Parathyroid adenoma (tissue), 2 donors: ENCODE measurements around the gene MMAB.

Source experiments
- H2AFZ ChIP-seq: fragments of 300-600 bp; sonication (generic); one replicate; pipeline ENCODE4 v1.7.0; 2017; ENCODE audit warnings: antibody characterized with exemption, mild to moderate bottlenecking
- H3K27ac ChIP-seq: fragments of 300-600 bp; sonication (generic); one replicate; pipeline ENCODE4 v1.7.0; 2017
- H3K27me3 ChIP-seq: fragments of 300-600 bp; sonication (generic); one replicate; pipeline ENCODE4 v1.7.0; 2017; ENCODE audit warnings: low read length; ENCODE audit not compliant: control insufficient read depth, insufficient read depth
- H3K36me3 ChIP-seq: fragments of 300-600 bp; sonication (generic); one replicate; pipeline ENCODE4 v1.7.0; 2017; ENCODE audit warnings: low read length; ENCODE audit not compliant: control insufficient read depth, insufficient read depth
- H3K4me1 ChIP-seq: fragments of 300-600 bp; sonication (generic); one replicate; pipeline ENCODE4 v1.7.0; 2017; ENCODE audit warnings: control low read depth
- H3K4me2 ChIP-seq: fragments of 300-600 bp; sonication (generic); one replicate; pipeline ENCODE4 v1.7.0; 2017; ENCODE audit warnings: low read length
- H3K4me3 ChIP-seq: fragments of 300-600 bp; sonication (generic); one replicate; pipeline ENCODE4 v1.7.0; 2017; ENCODE audit warnings: low read depth, low read length
- H3K79me2 ChIP-seq: fragments of 300-600 bp; sonication (generic); one replicate; pipeline ENCODE4 v1.7.0; 2017; ENCODE audit warnings: control low read depth
- H3K9ac ChIP-seq: fragments of 300-600 bp; sonication (generic); one replicate; pipeline ENCODE4 v1.7.0; 2017; ENCODE audit warnings: mild to moderate bottlenecking
- H3K9me3 ChIP-seq: fragments of 300-600 bp; sonication (generic); one replicate; pipeline ENCODE4 v1.7.0; 2017; ENCODE audit warnings: low read length; ENCODE audit not compliant: control insufficient read depth
- TF ChIP-seq, protein P1 (sequence below): fragments of 300-600 bp; sonication (generic); IDR thresholded peaks from one replicate; pipeline ENCODE4 v1.7.0; 2017; ENCODE audit warnings: antibody characterized with exemption, mild to moderate bottlenecking
- donor health status: primary hyperparathyroidism.

Gene MMAB

DNA sequence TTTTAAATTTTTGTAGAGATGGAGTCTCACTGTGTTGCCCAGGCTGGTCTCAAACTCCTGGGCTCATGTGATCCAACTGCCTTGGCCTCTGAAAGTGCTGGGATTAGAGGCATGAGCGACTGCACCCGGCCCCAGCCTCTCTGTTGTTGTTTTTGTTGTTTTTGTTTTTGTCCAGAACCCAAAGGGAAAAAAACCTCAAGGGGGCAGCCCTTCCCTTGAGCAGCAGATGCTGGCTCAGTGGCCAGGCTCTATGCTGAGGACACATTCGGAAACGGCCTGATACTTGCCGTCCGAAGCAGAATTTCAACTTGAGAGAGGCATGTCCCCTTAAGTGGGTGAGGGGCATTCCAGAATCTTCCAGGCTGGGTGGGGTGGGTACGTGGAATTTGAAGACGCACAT lies 7.0 kb upstream of the MMAB start:
- Histone ChIP-seq H3K9ac (no peak overlapping the region), H2AFZ (no peak overlapping the region), H3K9me3 (no peaks in the 10 kb centered on the region), H3K27ac (no peak overlapping the region), H3K4me2 (no peak overlapping the region), H3K4me1 (no peaks in the 10 kb centered on the region), H3K79me2 (no peaks in the 10 kb centered on the region), H3K27me3 (no peaks in the 10 kb centered on the region), H3K4me3 (no peak overlapping the region), H3K36me3 (no peaks in the 10 kb centered on the region)
- TF ChIP-seq, protein P1, sequence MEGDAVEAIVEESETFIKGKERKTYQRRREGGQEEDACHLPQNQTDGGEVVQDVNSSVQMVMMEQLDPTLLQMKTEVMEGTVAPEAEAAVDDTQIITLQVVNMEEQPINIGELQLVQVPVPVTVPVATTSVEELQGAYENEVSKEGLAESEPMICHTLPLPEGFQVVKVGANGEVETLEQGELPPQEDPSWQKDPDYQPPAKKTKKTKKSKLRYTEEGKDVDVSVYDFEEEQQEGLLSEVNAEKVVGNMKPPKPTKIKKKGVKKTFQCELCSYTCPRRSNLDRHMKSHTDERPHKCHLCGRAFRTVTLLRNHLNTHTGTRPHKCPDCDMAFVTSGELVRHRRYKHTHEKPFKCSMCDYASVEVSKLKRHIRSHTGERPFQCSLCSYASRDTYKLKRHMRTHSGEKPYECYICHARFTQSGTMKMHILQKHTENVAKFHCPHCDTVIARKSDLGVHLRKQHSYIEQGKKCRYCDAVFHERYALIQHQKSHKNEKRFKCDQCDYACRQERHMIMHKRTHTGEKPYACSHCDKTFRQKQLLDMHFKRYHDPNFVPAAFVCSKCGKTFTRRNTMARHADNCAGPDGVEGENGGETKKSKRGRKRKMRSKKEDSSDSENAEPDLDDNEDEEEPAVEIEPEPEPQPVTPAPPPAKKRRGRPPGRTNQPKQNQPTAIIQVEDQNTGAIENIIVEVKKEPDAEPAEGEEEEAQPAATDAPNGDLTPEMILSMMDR, result no peak

DNA sequence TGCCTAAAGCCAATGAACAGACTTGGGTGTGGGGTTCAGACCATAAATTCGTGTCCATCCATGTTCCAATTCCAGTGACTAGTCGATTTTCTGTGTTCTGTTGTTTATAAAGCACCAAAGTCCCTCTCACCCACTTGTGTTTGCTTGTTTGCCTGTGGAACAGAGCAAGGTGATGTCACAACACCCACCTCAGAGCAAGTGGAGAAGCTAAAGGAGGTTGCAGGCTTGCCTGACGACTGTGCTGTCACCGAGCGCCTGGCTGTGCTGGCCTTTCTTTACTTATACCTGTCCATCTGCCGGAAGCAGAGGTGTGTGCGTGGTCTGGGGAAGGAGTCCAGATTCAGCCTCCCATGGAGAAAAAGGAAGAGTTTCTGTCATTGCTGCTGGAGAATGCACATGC lies 6.3 kb upstream of the MMAB start:
- Histone ChIP-seq H3K4me2 (no peak overlapping the region), H2AFZ (no peak overlapping the region), H3K79me2 (no peaks in the 10 kb centered on the region), H3K9ac (no peak overlapping the region), H3K27me3 (no peaks in the 10 kb centered on the region), H3K4me3 (no peak overlapping the region), H3K4me1 (no peaks in the 10 kb centered on the region), H3K27ac (no peak overlapping the region), H3K9me3 (no peaks in the 10 kb centered on the region), H3K36me3 (no peaks in the 10 kb centered on the region)
- TF ChIP-seq, protein P1, result no peak

DNA sequence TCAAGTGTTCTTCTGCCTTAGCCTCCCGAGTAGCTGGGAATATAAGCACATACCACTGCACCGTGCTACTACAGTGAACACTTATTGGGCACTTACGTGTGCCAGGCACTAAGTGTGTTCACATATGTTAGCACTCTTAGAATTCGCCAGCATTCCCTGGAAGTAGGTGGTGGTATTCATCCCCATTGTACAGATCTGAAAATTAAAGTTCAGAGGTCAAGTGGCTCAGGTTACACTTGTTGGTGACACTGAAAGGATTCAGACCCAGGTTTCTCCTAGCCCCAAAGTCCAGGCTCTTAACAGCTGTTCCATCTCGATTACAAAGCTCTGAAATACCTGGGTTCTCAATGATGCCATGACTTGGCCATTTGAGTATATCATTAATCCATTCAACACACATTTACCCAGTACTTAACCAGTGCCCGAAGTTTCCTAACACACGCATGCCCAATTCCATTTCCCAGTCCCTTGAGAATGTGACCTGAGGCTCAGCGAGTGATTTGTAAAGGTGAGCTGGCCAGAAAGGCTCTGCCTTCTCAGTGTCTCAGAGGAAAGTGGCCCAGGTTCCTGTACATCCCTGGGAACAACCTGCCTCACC lies 5.1 kb upstream of the MMAB start:
- no peaks in the 10 kb centered on the region for H3K36me3 ChIP-seq

DNA sequence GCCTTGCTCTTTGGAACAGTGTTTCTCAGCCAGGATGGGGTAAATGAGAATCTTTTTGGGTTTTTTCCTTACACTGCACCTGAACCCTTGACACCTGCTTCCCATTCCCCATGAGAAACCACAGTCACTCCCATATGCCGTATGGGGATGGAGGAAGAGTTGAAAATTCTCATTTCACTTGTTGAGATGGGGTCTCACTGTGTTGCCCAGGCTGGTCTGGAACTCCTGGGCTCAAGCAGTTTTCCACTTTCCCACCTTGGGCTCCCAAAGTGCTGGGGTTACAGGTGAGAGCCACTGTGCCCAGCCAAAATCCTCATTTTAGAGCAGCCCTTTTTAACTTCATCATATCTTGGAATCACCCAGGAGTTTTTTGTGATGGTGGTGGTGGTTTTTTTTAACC lies 4.0 kb upstream of the MMAB start:
- Histone ChIP-seq H3K4me2 (no peak overlapping the region), H3K9me3 (no peaks in the 10 kb centered on the region), H2AFZ (no peak overlapping the region), H3K27ac (no peak overlapping the region), H3K4me1 (peaks cover 5% of the 10 kb centered on the region), H3K27me3 (no peaks in the 10 kb centered on the region), H3K36me3 (no peaks in the 10 kb centered on the region), H3K79me2 (peaks cover 2% of the 10 kb centered on the region), H3K9ac (no peak overlapping the region), H3K4me3 (no peak overlapping the region)
- TF ChIP-seq, protein P1, result no peak

More for the DNA sequence above, 5.1 kb upstream of the MMAB start:
- no peak overlapping the region for H3K4me2 ChIP-seq
- no peaks in the 10 kb centered on the region for H3K27me3 ChIP-seq
- H3K4me3 ChIP-seq, result no peak overlapping the region
- no peak overlapping the region for H3K27ac ChIP-seq
- no peak overlapping the region for H3K9ac ChIP-seq
- H2AFZ ChIP-seq, result no peak overlapping the region
- TF ChIP-seq, protein P1, result no peak
- H3K4me1 ChIP-seq, result no peaks in the 10 kb centered on the region
- peaks cover 2% of the 10 kb centered on the region for H3K79me2 ChIP-seq
- no peaks in the 10 kb centered on the region for H3K9me3 ChIP-seq

DNA sequence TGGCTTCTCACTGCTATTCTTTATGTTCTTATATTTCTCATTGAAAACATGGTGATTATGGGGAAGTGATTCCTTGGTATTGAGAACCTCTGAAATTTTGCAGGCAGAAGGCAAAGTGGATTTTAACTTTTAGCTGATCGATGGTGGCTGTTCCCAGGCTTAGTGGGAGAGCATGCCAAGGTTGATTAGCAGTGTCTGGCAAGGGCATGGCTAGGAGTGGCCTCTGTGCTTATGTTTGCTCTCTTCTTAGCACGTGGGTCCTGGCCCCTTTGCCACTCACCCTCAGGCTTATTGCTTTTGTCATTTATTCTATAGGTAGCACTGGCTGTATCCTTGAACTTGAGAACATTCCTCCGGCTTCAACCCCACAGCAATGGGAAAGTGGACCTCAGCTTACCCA lies 2.4 kb upstream of the MMAB start:
- H3K79me2 ChIP-seq, result peaks cover 2% of the 10 kb centered on the region
- TF ChIP-seq, protein P1, result no peak
- peaks cover 5% of the 10 kb centered on the region for H3K4me1 ChIP-seq
- H3K27me3 ChIP-seq, result no peaks in the 10 kb centered on the region
- H2AFZ ChIP-seq, result no peak overlapping the region
- no peaks in the 10 kb centered on the region for H3K36me3 ChIP-seq
- H3K4me3 ChIP-seq, result no peak overlapping the region
- no peak overlapping the region for H3K4me2 ChIP-seq
- no peak overlapping the region for H3K27ac ChIP-seq
- no peaks in the 10 kb centered on the region for H3K9me3 ChIP-seq
- no peak overlapping the region for H3K9ac ChIP-seq
